NCI-H2107 treated with DMSO at 0.1 percent for 48 hours (cell line): ENCODE results near the gene FGF7.
"Not testable (repeated sequence)": the region's sequence is repeated elsewhere in the genome, so short reads cannot be mapped to it uniquely, and the experiment has no call there.

ENCODE experiments used
- DNase-seq: peaks from one replicate; lab custom pipeline; 2025; ENCODE audit not compliant: unreplicated experiment; lab: John Stamatoyannopoulos, UW

The FGF7 gene

DNA sequence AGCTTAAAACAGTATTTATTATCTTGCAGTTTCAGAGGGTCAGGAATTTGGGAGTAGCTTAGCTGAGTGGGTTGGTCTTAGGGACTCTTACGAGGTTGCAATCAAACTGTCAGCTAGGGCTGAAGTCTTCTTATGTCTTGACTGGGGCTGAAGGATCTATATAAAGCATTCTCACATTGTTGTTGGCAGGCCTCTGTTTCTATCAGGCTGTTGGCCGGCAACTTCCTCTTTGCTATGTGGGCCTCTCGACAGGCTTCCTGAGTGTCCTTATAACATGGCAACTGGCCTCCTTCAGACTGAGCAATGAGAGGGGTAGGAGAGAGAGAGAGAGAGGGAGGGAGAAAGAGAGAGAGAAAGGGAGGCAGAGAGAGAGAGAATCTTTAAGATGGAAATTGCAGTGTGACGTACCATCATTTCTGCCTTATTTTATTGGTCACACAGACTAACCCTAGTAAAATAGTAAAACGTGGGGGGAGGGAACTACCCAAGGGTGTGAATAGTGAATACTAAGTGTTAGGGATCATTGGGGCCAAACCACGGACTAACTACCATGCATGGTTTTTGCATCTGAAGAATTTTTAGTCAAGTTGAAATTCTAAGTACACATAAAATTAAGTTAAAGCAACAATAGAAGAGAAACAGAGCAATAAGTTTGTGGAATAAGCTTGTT, 16.1 kb downstream of the FGF7 start:
- DNase-seq: no peak

DNA sequence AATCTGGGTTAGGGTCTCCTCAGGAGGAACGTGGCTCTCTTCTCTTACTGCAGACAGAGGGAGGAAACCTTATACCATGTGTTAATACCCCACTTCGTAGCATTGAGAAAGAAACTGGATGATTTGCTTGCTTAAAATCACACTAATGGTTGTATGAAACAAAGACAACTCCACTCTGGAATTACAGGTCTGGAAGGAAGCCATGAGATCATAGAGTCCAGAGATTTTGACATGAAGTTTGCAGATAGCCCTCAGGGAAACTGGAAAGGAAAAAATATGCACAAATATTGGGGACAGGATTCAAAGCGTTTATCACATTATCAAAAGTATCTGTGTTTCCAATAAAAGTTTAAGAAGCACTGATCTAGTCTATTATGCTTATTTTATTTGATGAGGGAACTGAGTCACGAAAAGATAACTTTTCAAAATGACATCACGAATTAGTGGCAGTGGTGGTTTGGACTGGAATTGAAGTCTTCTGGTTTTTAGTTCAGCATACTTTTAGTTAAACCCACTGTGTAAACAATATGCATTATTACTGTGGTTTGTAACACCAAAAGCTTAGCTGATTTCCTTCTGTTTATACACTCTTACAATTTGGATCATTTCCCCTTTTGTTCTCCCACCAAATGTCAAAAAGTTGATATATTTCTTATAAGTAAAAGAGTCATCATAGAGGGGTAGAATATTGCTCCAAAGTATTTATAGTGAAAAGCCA, 16.8 kb downstream of the FGF7 start:
- no peak for DNase-seq

DNA sequence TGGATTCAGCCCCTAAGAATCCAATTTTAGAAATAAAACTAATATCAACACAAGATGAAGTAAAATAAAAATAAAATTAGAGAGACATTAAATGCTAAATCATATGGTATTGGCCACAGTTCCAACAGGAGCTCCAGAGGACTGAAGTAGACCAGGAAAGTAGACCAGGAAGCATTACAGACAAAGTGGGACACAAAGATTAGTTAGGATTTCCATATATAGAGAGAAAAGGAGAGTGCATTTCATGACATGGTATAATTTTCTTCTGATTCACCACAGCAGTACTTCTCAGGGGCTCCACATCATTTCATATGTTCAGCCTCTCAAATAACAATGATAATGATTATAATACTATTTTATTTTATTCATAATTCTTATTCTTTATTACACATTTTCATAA, 18.3 kb downstream of the FGF7 start:
- no peak for DNase-seq

DNA sequence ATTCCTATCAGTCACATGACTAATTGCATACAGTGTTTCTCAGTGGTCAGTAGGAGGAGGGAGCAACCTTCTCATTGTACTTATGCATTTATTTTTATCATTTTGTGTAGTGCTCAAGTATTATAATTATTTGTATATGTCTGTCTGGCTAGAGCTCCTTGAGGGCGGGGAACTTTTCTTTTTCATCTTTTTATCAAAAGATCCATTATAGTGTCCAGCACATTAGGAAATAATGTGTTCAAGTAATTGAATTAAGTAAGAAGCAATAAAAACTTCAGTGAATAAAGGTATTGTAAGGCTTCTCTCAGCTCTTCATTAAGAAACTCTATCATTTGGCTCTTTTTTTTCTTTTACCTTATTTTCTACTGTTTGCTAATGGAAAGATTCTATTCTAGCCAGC, 18.8 kb downstream of the FGF7 start:
- no peak for DNase-seq

DNA sequence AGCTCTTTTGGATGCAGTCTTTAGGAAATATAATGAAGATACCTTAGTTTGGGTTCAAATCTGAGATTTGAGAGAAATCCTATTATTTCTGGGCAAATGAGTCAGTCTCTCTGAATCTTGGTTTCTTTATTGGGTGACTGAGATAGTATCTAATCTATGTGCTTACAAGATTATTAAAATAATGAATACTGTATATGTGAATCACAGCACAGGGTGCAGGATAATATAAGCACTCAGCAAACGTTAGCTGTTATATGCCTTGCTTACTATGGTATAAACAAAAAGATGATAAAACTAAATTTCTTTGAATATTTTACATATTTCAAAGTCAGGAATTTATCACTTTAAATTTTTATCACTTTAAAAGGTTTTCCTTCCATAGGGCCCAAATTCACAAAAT, 29.6 kb downstream of the FGF7 start:
- no peak for DNase-seq

DNA sequence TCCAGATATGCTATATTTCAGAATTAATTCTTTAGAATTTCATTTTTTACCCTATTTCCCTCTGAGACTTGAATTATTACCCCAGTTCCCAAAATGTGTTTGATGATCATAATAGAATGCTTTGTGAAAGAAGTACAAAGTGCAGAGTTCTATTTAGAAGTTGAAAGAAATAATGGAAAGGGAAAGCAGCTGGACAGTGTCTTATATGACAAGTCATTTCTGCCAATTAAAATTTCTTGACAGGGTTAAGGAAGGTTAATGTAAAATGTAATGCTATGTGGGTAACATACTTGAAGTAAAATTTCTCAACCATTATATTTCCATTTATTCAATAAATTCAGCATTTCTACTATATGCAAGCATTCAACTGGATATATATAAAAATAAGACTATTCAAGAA, 33.1 kb downstream of the FGF7 start:
- DNase-seq: no peak

DNA sequence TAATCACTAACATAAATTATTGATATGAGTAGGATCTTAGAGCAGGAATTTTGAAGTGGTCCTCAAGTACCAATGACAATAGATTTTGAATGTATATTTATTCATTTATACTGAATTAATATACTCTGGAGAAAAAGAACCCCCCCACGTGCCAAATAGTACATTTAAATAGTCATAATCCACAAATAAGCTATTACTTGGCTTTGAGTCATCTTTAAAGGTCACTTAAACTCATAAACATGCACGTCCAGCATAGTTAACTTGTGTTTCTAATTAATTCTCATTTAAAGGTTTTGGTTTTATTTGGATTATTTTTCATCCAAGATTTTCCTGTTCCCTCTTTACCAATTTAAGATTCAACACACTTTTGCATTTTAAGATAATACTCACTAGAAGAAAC, 35.1 kb downstream of the FGF7 start:
- DNase-seq: no peak

DNA sequence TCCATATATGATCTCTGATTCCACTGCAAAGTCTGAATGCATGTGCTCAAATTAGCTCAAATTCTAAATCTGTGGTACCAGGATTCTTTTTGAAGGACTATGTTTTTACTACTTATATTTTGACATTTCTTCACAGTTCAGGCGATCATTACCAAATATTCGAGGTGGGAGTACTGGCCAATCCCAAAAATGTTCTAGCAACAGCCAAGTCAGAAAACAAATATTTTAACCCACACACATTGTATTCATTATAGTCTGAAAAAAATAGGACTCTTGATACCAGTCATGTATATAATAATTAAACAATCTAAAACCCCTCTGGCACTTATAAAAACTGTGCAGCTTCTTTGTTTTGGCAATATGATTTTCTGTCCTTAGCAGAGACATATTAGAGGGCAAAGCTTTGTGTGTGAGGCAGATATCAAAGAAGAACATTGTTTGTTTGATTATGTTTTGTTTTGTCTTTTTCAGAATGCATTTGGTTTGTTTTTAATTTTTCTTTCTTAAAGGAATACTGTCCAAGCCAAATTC, 37.4 kb downstream of the FGF7 start:
- DNase-seq: no peak

DNA sequence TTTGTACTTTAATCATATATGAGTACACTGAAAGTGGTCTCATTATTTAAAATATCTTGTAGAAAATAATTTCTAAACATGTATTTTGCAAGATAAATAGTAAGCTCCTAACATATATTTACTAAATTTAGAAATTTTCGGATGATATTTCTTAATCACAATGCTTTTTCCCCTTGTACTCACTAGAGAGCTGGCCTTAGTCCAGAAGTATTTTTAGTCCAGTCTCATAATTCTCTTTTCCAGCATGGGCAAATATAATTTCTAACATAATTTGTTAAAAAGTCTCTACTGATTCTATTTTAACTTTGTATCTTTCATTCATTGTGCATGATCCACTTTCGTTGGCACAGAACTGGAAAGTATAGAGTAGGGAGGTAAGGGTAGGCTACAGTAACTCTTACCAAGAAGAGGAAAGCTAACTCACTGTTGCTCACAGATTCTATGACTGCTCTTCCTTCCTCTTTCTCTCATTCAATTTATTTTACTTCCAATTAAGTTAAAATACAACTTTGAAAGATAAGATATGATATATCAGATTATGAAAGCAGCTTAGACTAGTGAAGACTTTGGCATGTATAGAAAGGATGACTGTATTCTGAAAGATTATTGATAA, 39.3 kb downstream of the FGF7 start:
- DNase-seq: no peak

DNA sequence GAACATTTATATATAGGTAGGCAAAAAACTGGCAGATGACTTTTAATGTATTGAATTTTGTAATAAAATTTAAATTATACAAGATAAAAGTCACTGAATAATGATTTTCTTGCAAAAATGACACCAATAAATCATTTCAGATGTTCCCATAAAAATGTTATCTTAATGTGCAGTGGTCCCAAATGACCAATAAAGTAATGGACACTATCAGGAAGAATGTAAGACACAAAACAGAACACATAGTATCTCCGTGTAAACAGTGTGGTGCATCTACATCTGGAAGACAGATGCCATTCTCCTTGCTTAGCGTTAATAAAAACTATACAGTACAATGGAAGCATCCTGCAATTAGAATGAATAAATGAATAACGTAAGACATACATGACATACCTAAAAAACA, 41.5 kb downstream of the FGF7 start:
- DNase-seq: no peak

DNA sequence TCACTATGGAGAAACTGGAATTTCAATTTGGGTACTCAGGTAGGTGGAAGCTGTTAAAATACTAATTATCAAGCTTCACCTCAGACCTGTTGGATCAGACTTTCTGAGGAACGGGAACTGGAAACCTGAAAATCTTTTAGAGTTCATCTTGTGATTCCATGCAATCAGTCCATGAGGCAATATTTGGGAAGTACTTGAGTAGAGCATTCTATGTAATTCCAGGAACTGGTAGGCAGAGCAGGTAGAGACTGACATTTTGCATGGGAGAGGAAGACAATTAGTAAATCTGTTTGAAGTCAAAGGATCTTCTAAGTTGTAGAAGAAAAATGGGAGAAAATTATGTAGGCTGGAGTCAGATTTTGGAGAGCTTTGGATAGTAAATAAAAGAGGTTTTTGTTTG, 43.1 kb downstream of the FGF7 start:
- no peak for DNase-seq

DNA sequence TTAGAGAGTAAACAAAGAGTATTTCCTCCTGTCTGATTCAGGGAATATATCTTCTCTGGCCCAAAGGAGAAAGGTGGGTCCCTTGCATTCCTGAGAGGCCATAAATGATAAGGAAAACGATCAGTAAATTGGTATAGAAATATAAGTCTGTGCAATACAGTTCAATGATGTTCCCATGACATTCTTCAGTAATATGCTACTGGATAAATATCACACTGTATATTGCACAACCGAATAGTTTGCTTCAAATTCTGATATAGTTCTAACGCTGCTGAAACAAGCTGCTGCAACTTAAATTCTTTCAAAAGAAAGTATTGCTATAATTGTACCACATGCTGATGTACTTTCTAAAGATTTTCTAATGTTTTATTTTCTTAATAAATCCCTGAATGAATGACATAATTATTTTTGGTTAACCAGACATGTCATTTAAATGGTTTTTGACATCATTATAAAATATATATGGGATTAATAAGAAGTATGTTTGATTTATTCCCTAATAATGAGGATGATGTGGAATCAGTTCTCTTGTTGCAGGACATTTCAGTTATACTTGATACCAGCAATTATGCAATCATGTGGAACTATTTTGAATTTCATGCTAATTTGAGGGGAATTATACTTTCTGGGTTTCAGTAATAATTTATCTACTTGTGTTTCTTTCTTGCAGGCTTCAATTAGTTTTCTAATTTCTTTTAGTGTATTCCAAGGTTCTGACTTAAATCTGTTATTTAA, 44.9 kb downstream of the FGF7 start:
- no peak for DNase-seq

DNA sequence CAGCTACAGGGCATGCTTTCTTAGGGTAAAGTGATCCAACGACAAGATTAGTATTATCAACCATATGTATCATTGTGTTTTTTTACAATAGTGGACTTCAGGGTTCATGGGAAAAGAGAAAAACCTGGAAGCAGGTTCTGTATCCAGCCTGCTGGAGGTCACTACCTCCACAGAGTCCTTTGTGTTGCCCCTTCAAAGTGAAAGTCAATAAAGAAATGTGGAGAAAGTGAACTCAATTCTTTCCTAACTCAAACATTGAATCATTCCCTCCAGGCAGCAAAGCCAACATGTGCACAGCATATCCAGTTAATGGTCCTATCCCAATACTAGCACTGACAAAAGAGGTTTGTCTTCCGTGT, 45.4 kb downstream of the FGF7 start:
- no peak for DNase-seq

DNA sequence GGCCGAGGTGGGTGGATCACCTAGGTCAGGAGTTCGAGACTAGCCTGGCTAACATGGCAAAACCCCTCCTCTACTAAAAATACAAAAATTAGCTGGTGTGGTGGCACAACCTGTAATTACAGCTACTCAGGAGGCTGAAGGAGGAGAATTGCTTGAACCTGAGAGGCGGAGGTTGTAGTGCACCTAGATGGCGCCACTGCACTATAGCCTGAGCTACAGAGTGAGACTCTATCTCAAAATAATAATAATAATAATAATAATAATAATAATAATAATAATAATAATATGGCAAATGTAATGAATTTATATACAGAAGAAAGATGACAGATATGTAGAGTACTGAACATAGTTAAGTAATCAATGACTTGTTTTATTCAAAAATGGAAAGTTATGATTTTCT, 48.2 kb downstream of the FGF7 start:
- DNase-seq: not testable (repeated sequence)

DNA sequence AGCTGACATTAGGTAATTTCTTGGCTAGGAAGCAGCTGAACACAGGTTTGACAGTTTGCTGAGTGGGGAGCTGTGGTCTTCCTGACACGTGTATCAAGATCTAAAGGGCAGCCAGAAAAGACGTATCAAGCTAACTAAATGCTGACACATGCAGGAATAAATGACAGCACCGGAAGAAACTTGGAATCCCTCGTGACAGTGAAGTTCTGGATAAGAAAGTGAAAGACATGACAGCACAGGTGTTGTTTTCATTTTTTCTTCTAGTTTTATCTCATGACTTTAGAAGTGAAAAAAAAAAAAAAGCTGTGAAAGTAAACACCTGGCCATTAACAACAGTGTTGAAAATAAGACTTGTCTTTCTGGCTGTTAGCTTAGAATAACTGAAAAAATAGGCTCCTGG, 48.7 kb downstream of the FGF7 start:
- no peak for DNase-seq

DNA sequence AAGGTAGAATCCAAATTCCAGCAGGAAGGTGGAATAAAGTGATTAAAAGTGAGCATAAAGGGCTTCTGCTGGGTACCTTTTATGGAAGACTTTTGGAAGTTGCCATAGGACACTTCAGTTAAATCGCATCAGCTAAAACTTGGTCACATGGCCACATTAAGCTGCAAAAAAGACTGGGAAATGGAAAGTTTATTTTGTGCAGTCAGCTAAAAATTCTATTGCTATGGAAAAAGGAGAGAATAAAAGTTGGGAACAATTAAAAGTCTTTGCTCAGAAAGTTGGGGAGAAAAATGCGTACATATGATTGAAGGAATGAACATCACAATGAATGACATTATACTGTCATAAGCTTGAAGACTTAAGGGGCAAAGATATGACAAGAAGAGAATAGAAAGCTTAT, 49.3 kb downstream of the FGF7 start:
- DNase-seq: no peak

DNA sequence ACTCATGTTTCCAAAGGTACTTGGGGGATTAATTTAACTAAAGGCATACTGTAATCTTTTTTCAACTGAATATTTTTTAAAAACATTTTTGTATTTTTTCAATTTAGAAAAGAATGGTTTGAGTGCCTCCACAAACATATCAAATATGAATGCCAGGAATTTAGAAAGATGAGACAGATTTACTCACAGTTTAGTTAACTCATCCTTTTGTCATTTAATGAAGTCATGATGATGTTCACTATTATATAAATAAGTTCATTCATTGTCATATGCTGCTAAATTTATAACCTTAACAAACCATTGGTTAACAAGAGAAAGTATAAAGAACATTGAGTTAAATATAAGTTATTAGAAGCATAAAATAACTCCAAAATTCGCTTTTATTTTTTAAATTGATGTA, 50.0 kb downstream of the FGF7 start:
- DNase-seq: no peak

DNA sequence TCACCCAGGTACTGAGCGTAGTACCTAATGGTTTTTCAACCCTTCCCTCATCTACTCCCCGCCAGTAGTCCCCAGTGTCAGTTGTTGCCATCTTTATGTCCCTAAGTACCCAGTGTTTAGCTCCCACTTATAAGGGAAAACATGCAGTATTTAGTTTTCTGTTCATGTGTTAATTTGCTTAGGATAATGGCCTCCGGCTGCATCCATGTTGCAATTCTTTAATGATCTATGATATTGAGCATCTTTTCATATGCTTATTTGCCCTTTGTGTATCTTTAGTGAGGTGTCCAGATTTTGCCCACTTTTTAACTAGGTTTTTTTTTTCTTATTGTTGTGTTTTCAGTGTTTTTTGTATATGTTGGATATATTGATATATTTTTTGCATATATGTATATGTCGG, 55.0 kb downstream of the FGF7 start:
- not testable (repeated sequence) for DNase-seq

DNA sequence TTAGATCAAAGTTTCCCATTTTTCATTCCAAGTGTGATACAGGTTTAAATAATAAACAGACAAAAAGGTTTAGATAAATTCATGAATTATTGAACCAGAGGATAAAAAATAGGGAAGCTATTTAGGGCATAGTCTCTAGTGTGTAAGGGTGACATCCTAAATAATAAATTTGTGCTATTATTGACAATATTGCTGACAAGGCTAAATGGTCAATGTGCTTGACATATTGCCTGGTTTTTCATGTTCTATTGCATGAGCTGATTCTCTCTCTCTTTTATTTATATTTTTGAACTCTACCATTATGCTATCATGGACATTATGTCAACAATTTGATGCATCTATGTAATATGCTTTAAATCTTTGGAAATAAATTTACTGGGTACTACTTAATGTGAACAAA, 55.9 kb downstream of the FGF7 start:
- not testable (repeated sequence) for DNase-seq

DNA sequence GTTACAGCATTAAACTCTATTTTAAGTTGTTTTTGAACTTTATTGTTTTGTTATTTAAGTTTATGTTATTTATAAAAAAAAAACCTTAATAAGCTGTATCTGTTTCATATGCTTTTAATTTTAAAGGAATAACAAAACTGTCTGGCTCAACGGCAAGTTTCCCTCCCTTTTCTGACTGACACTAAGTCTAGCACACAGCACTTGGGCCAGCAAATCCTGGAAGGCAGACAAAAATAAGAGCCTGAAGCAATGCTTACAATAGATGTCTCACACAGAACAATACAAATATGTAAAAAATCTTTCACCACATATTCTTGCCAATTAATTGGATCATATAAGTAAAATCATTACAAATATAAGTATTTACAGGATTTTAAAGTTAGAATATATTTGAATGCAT, 62.4 kb downstream of the FGF7 start:
- not testable (repeated sequence) for DNase-seq

DNA sequence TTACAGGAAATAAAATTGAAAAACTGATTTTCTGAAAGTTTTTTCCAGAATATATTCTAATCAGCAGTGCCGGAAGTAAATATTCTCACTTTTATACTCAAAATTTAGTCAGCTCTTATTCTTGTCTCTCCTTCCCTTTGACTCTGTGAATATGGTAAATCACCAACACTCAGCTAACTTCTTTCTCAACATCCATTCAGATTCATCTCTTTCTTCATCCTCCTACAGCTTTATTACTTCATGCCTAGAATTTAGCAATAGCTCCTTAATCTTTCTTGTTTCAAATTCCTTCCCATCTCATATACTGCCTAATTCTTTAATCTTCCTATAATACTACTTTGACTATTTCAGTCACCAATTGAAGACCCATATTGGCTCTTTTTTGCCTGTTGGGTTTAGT, 67.9 kb downstream of the FGF7 start:
- DNase-seq: no peak

DNA sequence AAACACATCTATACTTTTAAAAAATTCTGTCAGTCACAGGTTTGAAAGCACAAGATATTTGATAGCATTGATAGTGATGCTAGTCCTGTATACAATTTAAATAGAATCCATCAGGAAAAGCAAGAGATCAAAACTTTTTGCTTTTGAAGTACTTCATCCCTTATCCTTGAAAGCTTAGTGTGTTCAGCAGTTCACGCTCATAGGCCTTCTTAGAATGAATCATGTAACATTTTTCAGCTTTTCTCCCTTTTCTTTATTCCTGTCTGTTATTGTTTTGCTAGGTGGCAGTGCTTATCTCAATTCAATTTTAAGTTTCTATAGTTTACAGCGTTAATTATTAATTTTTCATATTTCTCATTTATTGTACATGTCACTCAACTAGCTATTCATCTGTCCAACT, 69.1 kb downstream of the FGF7 start:
- DNase-seq: no peak
